Right lobe of liver (tissue), 4 donors: ENCODE measurements around the gene CLCF1.

ENCODE experiments used
- POLR2A ChIP-seq: fragments of 450-650 bp; IDR thresholded peaks from one replicate; pipeline ENCODE4 v1.6.1; 2017; ENCODE audit warnings: antibody characterized with exemption, mild to moderate bottlenecking
- TF ChIP-seq, protein P1 (sequence below), 4 donors: fragments of 200-600 bp in 3 of 4; fragments of 450-650 bp in 1 of 4; IDR thresholded peaks; one replicate each; pipeline versions ENCODE4 v1.5.1 to v1.8.0; 2016 to 2022; ENCODE audit warnings: antibody characterized with exemption in 4 of 4, mild to moderate bottlenecking in 2 of 4
- donor health status: DM: no; HTN: no; CAD: no.
- donor health status: DM: no; HTN: no; CAD: no.
- donor health status: DM: no; HTN: yes; CAD: no.

DNA sequence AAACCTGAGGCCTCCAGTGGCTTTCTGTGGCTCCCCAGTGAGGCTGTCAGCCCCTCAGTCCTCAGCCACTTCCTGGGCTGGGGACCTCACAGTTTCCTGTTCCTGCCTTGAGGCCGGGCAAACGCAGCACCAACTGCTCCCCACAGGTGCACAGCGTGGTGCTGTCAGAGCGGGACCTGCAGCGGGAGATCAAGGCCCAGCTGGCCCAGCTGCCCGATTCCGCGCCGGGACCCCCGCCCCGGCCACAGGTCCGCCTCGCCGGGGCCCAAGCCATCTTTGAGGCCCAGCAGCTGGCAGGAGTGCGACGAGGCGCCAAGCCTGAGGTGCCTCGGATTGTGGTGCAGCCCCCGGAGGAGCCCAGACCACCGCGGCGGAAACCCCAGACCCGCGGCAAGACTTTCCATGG lies 35.9 kb upstream of the CLCF1 start:
- TF ChIP-seq, protein P1, sequence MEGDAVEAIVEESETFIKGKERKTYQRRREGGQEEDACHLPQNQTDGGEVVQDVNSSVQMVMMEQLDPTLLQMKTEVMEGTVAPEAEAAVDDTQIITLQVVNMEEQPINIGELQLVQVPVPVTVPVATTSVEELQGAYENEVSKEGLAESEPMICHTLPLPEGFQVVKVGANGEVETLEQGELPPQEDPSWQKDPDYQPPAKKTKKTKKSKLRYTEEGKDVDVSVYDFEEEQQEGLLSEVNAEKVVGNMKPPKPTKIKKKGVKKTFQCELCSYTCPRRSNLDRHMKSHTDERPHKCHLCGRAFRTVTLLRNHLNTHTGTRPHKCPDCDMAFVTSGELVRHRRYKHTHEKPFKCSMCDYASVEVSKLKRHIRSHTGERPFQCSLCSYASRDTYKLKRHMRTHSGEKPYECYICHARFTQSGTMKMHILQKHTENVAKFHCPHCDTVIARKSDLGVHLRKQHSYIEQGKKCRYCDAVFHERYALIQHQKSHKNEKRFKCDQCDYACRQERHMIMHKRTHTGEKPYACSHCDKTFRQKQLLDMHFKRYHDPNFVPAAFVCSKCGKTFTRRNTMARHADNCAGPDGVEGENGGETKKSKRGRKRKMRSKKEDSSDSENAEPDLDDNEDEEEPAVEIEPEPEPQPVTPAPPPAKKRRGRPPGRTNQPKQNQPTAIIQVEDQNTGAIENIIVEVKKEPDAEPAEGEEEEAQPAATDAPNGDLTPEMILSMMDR (IDR thresholded peaks at IDR 0.05) = no peak
- no peak for TF ChIP-seq POLR2A
